ENCODE results near the gene OVCA2. TPM values are rescaled to one million over a fixed set of nuclear protein-coding genes. Genes with fewer than 3 reads are reported as not detected.
A peak's percentile ranks its signal among the peaks of the same experiment; 100 is the strongest.

OVCA2 gene
- total RNA-seq, 1 donor from 2014 or later: 24.8 TPM

- no peak for DNase-seq (ENCODE audit: low spot score in 2 of 2, unreplicated experiment in 2 of 2)
- Mint-ChIP-seq H3K27me3 (ENCODE audit: low read depth) (no peaks in the 10 kb centered on the region), H3K4me1 (peaks cover 46% of the 10 kb centered on the region), H3K27ac (peak overlapping the region; percentile 40), H3K36me3 (peaks cover 15% of the 10 kb centered on the region), H3K4me3 (no peak overlapping the region), H3K9me3 (no peaks in the 10 kb centered on the region)
- no peak for TF ChIP-seq CTCF (IDR thresholded peaks at IDR 0.05; ENCODE audit: unreplicated experiment)
These were observed 29.2 kb downstream of the OVCA2 start for GRCh38 chr17:2071024-2071385.

GRCh38 chr17:2071455-2072281 is 29.8 kb downstream of the OVCA2 start:
- H3K4me3 Mint-ChIP-seq: no peak overlapping the region
- no peaks in the 10 kb centered on the region for H3K27me3 Mint-ChIP-seq (ENCODE audit: low read depth)
- H3K9me3 Mint-ChIP-seq: no peaks in the 10 kb centered on the region
- H3K27ac Mint-ChIP-seq: peak overlapping the region; percentile 74
- H3K4me1 Mint-ChIP-seq: peaks cover 47% of the 10 kb centered on the region
- TF ChIP-seq CTCF (IDR thresholded peaks at IDR 0.05; ENCODE audit: unreplicated experiment): no peak
- H3K36me3 Mint-ChIP-seq: peaks cover 15% of the 10 kb centered on the region
- no peak for DNase-seq (ENCODE audit: low spot score in 2 of 2, unreplicated experiment in 2 of 2)

- DNase-seq (ENCODE audit: low spot score in 2 of 2, unreplicated experiment in 2 of 2): no peak
- TF ChIP-seq CTCF (IDR thresholded peaks at IDR 0.05; ENCODE audit: unreplicated experiment): no peak
- H3K4me1 Mint-ChIP-seq: peaks cover 52% of the 10 kb centered on the region
- H3K9me3 Mint-ChIP-seq: no peaks in the 10 kb centered on the region
- H3K36me3 Mint-ChIP-seq: peaks cover 28% of the 10 kb centered on the region
- no peaks in the 10 kb centered on the region for H3K27me3 Mint-ChIP-seq (ENCODE audit: low read depth)
- no peak overlapping the region for H3K4me3 Mint-ChIP-seq
- H3K27ac Mint-ChIP-seq: peak overlapping the region; percentile 97
These were observed 33.1 kb downstream of the OVCA2 start for GRCh38 chr17:2074919-2075318.

- Mint-ChIP-seq H3K27ac (peak overlapping the region; percentile 97), H3K27me3 (ENCODE audit: low read depth) (no peaks in the 10 kb centered on the region), H3K4me1 (peaks cover 52% of the 10 kb centered on the region), H3K36me3 (peaks cover 27% of the 10 kb centered on the region), H3K9me3 (no peaks in the 10 kb centered on the region), H3K4me3 (no peak overlapping the region)
- peak; percentile 45 to 67 for DNase-seq (ENCODE audit: low spot score in 2 of 2, unreplicated experiment in 2 of 2)
- TF ChIP-seq CTCF (IDR thresholded peaks at IDR 0.05; ENCODE audit: unreplicated experiment): peak; percentile 39
These were observed 33.7 kb downstream of the OVCA2 start for GRCh38 chr17:2075336-2076086.

- Mint-ChIP-seq H3K27me3 (ENCODE audit: low read depth) (no peaks in the 10 kb centered on the region), H3K27ac (peak overlapping the region; percentile 97), H3K4me3 (peak overlapping the region; percentile 37), H3K36me3 (peaks cover 19% of the 10 kb centered on the region), H3K9me3 (no peaks in the 10 kb centered on the region), H3K4me1 (peaks cover 52% of the 10 kb centered on the region)
- peak; percentile 67 to 78 for DNase-seq (ENCODE audit: low spot score in 2 of 2, unreplicated experiment in 2 of 2)
- TF ChIP-seq CTCF (IDR thresholded peaks at IDR 0.05; ENCODE audit: unreplicated experiment): no peak
These were observed 34.5 kb downstream of the OVCA2 start for GRCh38 chr17:2076087-2076984.
